LNCaP clone FGC (cell line): ENCODE data around the gene SRD5A2.
"Not testable (repeated sequence)": the region's sequence is repeated elsewhere in the genome, so short reads cannot be mapped to it uniquely, and the experiment has no call there.

Experiments used
- DNase-seq: peaks from one replicate; pipeline ENCODE4 v3.0.0-alpha.2; 2011; ENCODE audit warnings: low read depth
- H3K4me3 ChIP-seq: 2 replicates; pipeline ENCODE4 v1.5.1; 2011; ENCODE audit warnings: mild to moderate bottlenecking, low read depth, low read length, control low read depth
- CTCF ChIP-seq: IDR thresholded peaks from 2 replicates; pipeline ENCODE4 v1.5.1; 2012; ENCODE audit warnings: mild to moderate bottlenecking; ENCODE audit not compliant: control insufficient read depth, insufficient read depth; ENCODE audit errors: extremely low read depth

The SRD5A2 gene

DNA sequence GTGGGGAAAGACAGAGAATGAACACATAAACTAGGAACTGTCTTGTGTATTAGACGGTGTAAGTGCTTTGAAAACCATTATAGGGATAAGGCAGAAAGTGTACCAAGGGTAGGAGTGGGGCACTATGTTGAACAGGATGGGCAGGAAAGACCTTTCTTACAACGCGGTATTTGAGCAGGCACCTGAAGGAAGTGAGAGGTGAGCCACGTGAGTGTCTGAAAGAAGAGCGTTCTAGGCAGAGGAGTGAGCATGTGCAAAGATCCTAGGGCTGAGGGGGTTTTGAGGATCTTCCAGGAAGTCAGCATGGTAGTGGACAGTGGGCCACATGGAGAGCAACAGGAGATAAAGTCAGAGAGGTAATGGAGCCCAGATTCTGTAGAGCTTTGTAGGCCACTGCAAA, 65.2 kb downstream of the SRD5A2 start:
- DNase-seq: no peak
- no peak for TF ChIP-seq CTCF
- no peak overlapping the region for H3K4me3 ChIP-seq

GRCh38 chr2:31513553-31513952, 67.2 kb downstream of the SRD5A2 start:
- TF ChIP-seq CTCF: no peak
- no peak for DNase-seq
- no peak overlapping the region for H3K4me3 ChIP-seq

DNA sequence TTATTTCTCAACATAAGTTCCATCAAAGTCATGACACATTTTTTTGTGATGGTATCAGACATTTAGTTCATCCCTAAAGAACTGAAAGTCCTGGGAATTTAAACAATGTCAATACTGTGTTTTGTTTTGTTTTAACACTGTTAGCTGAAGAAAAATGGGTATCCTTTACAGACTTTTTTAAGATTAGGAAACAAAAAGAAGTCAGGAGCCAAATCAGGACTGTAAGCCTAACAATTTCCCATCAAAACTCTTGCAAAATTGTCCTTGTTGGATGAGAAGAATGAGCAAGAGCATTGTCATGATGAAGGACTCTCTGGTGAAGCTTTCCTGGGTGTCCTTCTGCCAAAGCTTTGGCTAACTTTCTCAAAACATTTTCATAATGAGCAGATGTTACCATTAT, 69.4 kb downstream of the SRD5A2 start:
- no peak for DNase-seq
- no peak overlapping the region for H3K4me3 ChIP-seq
- TF ChIP-seq CTCF: no peak

- no peak for TF ChIP-seq CTCF
- H3K4me3 ChIP-seq: no peak overlapping the region
- DNase-seq: no peak
Measured at GRCh38 chr2:31505111-31505510, 75.6 kb downstream of the SRD5A2 start.

DNA sequence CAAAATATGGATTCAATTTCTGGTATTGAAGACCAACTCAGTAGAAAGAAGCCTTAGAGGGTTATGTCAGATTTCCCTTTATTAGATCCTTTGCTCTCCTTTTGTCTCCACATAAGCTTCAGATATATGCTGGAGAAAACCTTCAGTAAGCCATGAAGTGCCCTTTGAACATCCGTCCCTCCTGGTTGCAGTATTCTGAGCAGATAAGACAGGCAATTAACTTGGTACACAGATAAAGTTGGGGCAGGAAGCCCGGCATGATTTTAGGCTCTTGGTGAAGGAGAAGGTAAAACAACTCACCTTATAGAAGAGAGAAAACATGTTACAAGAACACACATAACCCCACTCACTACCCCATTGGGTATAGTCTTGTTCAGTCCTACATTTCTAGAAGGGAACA, 76.4 kb downstream of the SRD5A2 start:
- no peak overlapping the region for H3K4me3 ChIP-seq
- DNase-seq: no peak
- no peak for TF ChIP-seq CTCF

DNA sequence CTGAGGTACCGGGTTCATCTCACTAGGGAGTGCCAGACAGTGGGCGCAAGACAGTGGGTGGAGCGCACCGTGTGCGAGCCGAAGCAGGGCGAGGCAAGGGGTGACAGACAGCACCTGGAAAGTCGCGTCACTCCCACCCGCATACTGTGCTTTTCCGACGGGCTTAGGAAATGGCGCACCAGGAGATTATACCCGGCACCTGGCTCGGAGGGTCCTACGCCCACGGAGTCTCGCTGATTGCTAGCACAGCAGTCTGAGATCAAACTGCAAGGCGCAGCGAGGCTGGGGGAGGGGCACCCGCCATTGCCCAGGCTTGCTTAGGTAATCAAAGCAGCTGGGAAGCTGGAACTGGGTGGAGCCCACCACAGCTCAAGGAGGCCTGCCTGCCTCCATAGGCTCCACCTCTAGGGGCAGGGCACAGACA, 84.3 kb downstream of the SRD5A2 start:
- not testable (repeated sequence) for DNase-seq, H3K4me3 ChIP-seq

DNA sequence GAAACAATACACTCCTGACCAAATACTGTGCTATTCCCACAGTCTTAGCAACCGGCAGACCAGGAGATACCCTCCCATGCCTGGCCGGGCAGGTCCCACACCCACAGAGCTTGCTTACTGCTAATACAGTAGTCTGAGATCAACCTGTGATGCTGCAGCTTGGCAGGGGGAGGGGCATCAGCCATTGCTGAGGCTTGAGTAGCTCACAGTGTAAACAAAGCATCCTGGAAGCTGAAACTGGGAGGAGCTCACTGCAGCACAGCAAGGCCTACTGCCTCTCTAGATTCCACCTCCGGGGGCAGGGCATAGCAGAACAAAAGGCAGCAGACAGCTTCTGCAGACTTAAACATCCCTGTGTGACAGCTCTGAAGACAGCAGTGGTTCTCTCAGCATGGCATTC, 91.4 kb downstream of the SRD5A2 start:
- DNase-seq: peak; percentile 28
- not testable (repeated sequence) for H3K4me3 ChIP-seq

GRCh38 chr2:31483246-31483645, 97.5 kb downstream of the SRD5A2 start:
- no peak overlapping the region for H3K4me3 ChIP-seq
- no peak for DNase-seq
- TF ChIP-seq CTCF: no peak
